MM.1S (cell line): Measurements from ENCODE around the gene POLRMT.

ENCODE experiments used
- DNase-seq: peaks from one replicate; pipeline ENCODE4 v3.0.0-alpha.2; 2015
- H2AFZ ChIP-seq: fragments of 300-600 bp; sonication (generic); 2 replicates; pipeline ENCODE4 v1.6.0; 2016; ENCODE audit warnings: antibody characterized with exemption, low read length
- H3F3A ChIP-seq: fragments of 300-600 bp; sonication (generic); 2 replicates; pipeline ENCODE4 v1.6.1; 2016; ENCODE audit warnings: mild to moderate bottlenecking, antibody characterized with exemption, low read length, moderate library complexity, mixed read lengths; ENCODE audit not compliant: insufficient read depth
- H3K27ac ChIP-seq: fragments of 300-600 bp; sonication (generic); 2 replicates; pipeline ENCODE4 v1.5.1; 2016; ENCODE audit warnings: mild to moderate bottlenecking, low read length
- H3K27me3 ChIP-seq: fragments of 300-600 bp; sonication (generic); replicated peaks from 2 replicates; pipeline ENCODE4 v1.6.0; 2016; ENCODE audit warnings: low read length; ENCODE audit not compliant: insufficient read depth
- H3K36me3 ChIP-seq: fragments of 300-600 bp; sonication (generic); replicated peaks from 2 replicates; pipeline ENCODE4 v1.6.1; 2016; ENCODE audit warnings: mild to moderate bottlenecking, low read length, mixed read lengths; ENCODE audit not compliant: insufficient read depth
- H3K4me1 ChIP-seq: fragments of 300-600 bp; sonication (generic); 2 replicates; pipeline ENCODE4 v1.6.1; 2016; ENCODE audit warnings: low read length, mixed read lengths
- H3K4me2 ChIP-seq: fragments of 300-600 bp; sonication (generic); 2 replicates; pipeline ENCODE4 v1.6.0; 2016; ENCODE audit warnings: low read depth, low read length
- H3K4me3 ChIP-seq: fragments of 300-600 bp; sonication (generic); 2 replicates; pipeline ENCODE4 v1.5.1; 2016; ENCODE audit warnings: low read length, mixed read lengths
- H3K79me2 ChIP-seq: fragments of 300-600 bp; sonication (generic); 2 replicates; pipeline ENCODE4 v1.6.1; 2016; ENCODE audit warnings: mixed run types, low read length, mixed read lengths
- H3K9ac ChIP-seq: fragments of 300-600 bp; sonication (generic); 2 replicates; pipeline ENCODE4 v1.6.1; 2016; ENCODE audit warnings: low read length, mixed read lengths
- H3K9me2 ChIP-seq: fragments of 300-600 bp; sonication (generic); replicated peaks from 2 replicates; pipeline ENCODE4 v1.6.1; 2016; ENCODE audit warnings: mild to moderate bottlenecking, low read length, mixed read lengths; ENCODE audit not compliant: insufficient read depth
- H3K9me3 ChIP-seq: fragments of 300-600 bp; sonication (generic); replicated peaks from 2 replicates; pipeline ENCODE4 v1.6.1; 2016; ENCODE audit warnings: mild to moderate bottlenecking, low read length, mixed read lengths; ENCODE audit not compliant: insufficient read depth
- H4K20me1 ChIP-seq: fragments of 300-600 bp; sonication (generic); 2 replicates; pipeline ENCODE4 v1.6.1; 2016; ENCODE audit warnings: mild to moderate bottlenecking, low read length, moderate library complexity, mixed read lengths; ENCODE audit not compliant: insufficient read depth
- CTCF ChIP-seq: fragments of 300-600 bp; sonication (generic); IDR thresholded peaks from 2 replicates; pipeline ENCODE4 v1.5.1; 2016; ENCODE audit warnings: antibody characterized with exemption, low read length, mixed read lengths
- EZH2 ChIP-seq: fragments of 300-600 bp; sonication (generic); optimal IDR thresholded peaks from 2 replicates; pipeline ENCODE3; 2017; ENCODE audit warnings: low read depth, mild to moderate bottlenecking, antibody characterized with exemption, low read length, mixed read lengths
- EZH2phosphoT487 ChIP-seq: fragments of 300-600 bp; sonication (generic); IDR thresholded peaks from 2 replicates; pipeline ENCODE4 v1.6.1; 2018; ENCODE audit warnings: antibody characterized with exemption, low read length

POLRMT gene

GRCh38 chr19:641702-642101 lies 8.4 kb upstream of the POLRMT start:
- no peaks in the 10 kb centered on the region for H3K9me2 ChIP-seq
- no peak overlapping the region for H3K9ac ChIP-seq
- H3K9me3 ChIP-seq: no peaks in the 10 kb centered on the region
- 0 out of 2 replicates have a peak, but pooled peaks cover 1% of the 10 kb centered on the region for H3K79me2 ChIP-seq
- H3K4me3 ChIP-seq: no peak overlapping the region
- peaks cover 5% of the 10 kb centered on the region; the same call in 1 of the 2 replicates for H3K4me1 ChIP-seq
- no peaks in the 10 kb centered on the region for H4K20me1 ChIP-seq
- no peaks in the 10 kb centered on the region for H3F3A ChIP-seq
- peaks cover 6% of the 10 kb centered on the region; the same call in 1 of the 2 replicates for H3K27me3 ChIP-seq
- no peak overlapping the region for H3K4me2 ChIP-seq
- H3K36me3 ChIP-seq: no peaks in the 10 kb centered on the region
- no peak overlapping the region for H3K27ac ChIP-seq
- no peak overlapping the region for H2AFZ ChIP-seq
- TF ChIP-seq EZH2phosphoT487 (no peak), EZH2 (no peak), CTCF (no peak)
- DNase-seq: no peak

DNA sequence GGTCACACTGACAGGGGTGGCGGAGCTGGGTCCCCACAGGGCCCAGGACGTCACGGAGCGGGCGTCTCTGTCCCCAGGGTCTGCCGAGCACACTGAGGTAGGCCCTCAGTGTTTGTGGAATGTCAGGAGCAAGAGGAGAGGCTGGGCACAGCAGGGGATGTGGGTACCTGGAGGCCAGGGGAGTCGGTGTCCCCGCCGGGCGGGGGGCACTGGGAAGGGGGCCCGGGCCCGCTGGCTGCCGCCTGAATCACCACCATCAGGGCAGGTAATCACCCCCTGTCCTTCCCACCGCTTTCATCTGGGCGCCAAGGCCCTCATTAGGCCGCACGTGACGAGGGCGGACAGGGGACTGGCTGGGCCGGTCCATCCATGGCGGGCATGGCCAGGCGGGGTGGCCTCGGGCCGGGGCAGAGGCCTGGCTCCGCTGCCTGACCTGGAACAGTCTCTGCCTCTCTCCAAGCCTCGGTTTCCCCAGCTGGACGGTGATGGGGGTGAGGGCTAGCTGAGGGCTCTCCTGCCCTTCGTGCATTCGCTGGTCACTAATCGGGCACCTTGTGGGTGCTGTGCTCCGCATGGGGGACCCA lies 7.4 kb upstream of the POLRMT start:
- H3K79me2 ChIP-seq: no peaks in the 10 kb centered on the region
- H3K4me2 ChIP-seq: peak overlapping the region; percentile 89; the same call in 1 of the 2 replicates
- no peaks in the 10 kb centered on the region for H4K20me1 ChIP-seq
- H3K4me1 ChIP-seq: peaks cover 5% of the 10 kb centered on the region; the same call in 1 of the 2 replicates
- H3K9ac ChIP-seq: no peak overlapping the region
- H3K36me3 ChIP-seq: no peaks in the 10 kb centered on the region
- peaks cover 6% of the 10 kb centered on the region; the same call in 1 of the 2 replicates for H3K27me3 ChIP-seq
- H3K9me3 ChIP-seq: no peaks in the 10 kb centered on the region
- no peak overlapping the region for H2AFZ ChIP-seq
- H3K4me3 ChIP-seq: no peak overlapping the region
- no peaks in the 10 kb centered on the region for H3F3A ChIP-seq
- no peak overlapping the region for H3K27ac ChIP-seq
- TF ChIP-seq EZH2 (no peak), EZH2phosphoT487 (no peak), CTCF (no peak)
- no peaks in the 10 kb centered on the region for H3K9me2 ChIP-seq
- no peak for DNase-seq

GRCh38 chr19:640161-640558 lies 6.8 kb upstream of the POLRMT start:
- no peaks in the 10 kb centered on the region for H3F3A ChIP-seq
- peaks cover 6% of the 10 kb centered on the region; the same call in 1 of the 2 replicates for H3K27me3 ChIP-seq
- 0 out of 2 replicates have a peak overlapping the region, but pooled peaks have one; percentile 40 for H2AFZ ChIP-seq
- peak overlapping the region; percentile 6; the same call in 1 of the 2 replicates for H3K9ac ChIP-seq
- H3K9me3 ChIP-seq: no peaks in the 10 kb centered on the region
- H4K20me1 ChIP-seq: no peaks in the 10 kb centered on the region
- peak overlapping the region; percentile 89 for H3K4me2 ChIP-seq
- H3K9me2 ChIP-seq: no peaks in the 10 kb centered on the region
- no peaks in the 10 kb centered on the region for H3K36me3 ChIP-seq
- H3K4me1 ChIP-seq: peaks cover 5% of the 10 kb centered on the region; the same call in 1 of the 2 replicates
- peak overlapping the region; percentile 58 for H3K4me3 ChIP-seq
- no peak for TF ChIP-seq EZH2
- TF ChIP-seq EZH2phosphoT487: no peak
- no peak for TF ChIP-seq CTCF
- H3K79me2 ChIP-seq: no peaks in the 10 kb centered on the region
- H3K27ac ChIP-seq: no peak overlapping the region
- DNase-seq: no peak
